Breast epithelium (tissue), 4 donors: Measurements from ENCODE around the gene OCA2. TPM values are rescaled to one million over a fixed set of nuclear protein-coding genes. Genes with fewer than 3 reads are reported as not detected.

Source experiments
- DNase-seq, 2 donors: peaks; one replicate each; pipeline ENCODE4 v3.0.0-alpha.2; 2019; ENCODE audit warnings: low spot score in 2 of 2
- H3K27ac ChIP-seq, 2 donors: fragments of 200-600 bp; sonication (generic) in 1 of 2; one replicate each; pipeline ENCODE4 v1.5.1; 2016 to 2019; ENCODE audit warnings: mild to moderate bottlenecking in 1 of 2
- H3K27me3 ChIP-seq, 2 donors: fragments of 200-600 bp; sonication (generic) in 1 of 2; one replicate each; pipeline versions ENCODE4 v1.5.1 to v1.6.0; 2017 to 2019; ENCODE audit warnings: control low read depth in 1 of 2, mild to moderate bottlenecking in 1 of 2
- H3K36me3 ChIP-seq: fragments of 200-600 bp; one replicate; pipeline ENCODE4 v1.5.1; 2019
- H3K4me1 ChIP-seq, 2 donors: fragments of 200-600 bp; sonication (generic); one replicate each; pipeline ENCODE4 v1.5.1; 2016 to 2019; ENCODE audit warnings: control low read depth in 1 of 2
- H3K4me3 ChIP-seq, 3 donors: fragments of 200-600 bp; sonication (generic); 1 replicate in 2 of 3; 2 replicates in 1 of 3; pipeline ENCODE4 v1.5.1; 2016 to 2019; ENCODE audit warnings: mild to moderate bottlenecking in 3 of 3, moderate library complexity in 2 of 3
- H3K9me3 ChIP-seq, 2 donors: fragments of 200-600 bp; sonication (generic) in 1 of 2; one replicate each; pipeline ENCODE4 v1.5.1; 2016 to 2019; ENCODE audit warnings: control low read depth in 1 of 2
- CTCF ChIP-seq, 3 donors: fragments of 450-650 bp; IDR thresholded peaks; one replicate each; pipeline ENCODE4 v1.5.1; 2016 to 2017; ENCODE audit warnings: antibody characterized with exemption in 3 of 3, mild to moderate bottlenecking in 3 of 3, moderate library complexity in 3 of 3
- POLR2A ChIP-seq: fragments of 450-650 bp; IDR thresholded peaks from one replicate; pipeline ENCODE4 v1.6.1; 2016; ENCODE audit warnings: antibody characterized with exemption, mild to moderate bottlenecking, moderate library complexity
- POLR2AphosphoS5 ChIP-seq, 3 donors: sonication (generic); formaldehyde crosslinking; IDR thresholded peaks; one replicate each; pipeline ENCODE4 v1.6.1; 2017; ENCODE audit warnings: antibody characterized with exemption in 3 of 3
- intact Hi-C: fragments of 100-400 bp; cut with DNase I; formaldehyde crosslinking; loops from one replicate; pipeline ENCODE4 v1.15.1; 2023; ENCODE audit warnings: low total_unique reads
- total RNA-seq, 3 donors: library from RNA; depleted of rRNA; stranded (reverse); fragments of >200 nt; gene quantifications; one replicate each; pipeline ENCODE4 v1.1.0, GENCODE V29; 2016

Gene OCA2
- total RNA-seq, 3 donors from 2014 or later: 0.59 to 0.80 (median 0.66) TPM

- H3K36me3 ChIP-seq: no peaks in the 10 kb centered on the region
- TF ChIP-seq POLR2A (no peak), CTCF (IDR thresholded peaks at IDR 0.05) (no peak), POLR2AphosphoS5 (IDR thresholded peaks at IDR 0.05) (no peak)
- no peaks in the 10 kb centered on the region for H3K9me3 ChIP-seq
- DNase-seq: no peak
- H3K27ac ChIP-seq: no peak overlapping the region
- H3K4me1 ChIP-seq: no peaks in the 10 kb centered on the region
- H3K27me3 ChIP-seq: no peaks in the 10 kb centered on the region
- intact Hi-C loops: loop anchor here (5.0 kb wide), 1 partner anchor 1403 kb away; no protein-coding TSS in a partner anchor
- H3K4me3 ChIP-seq: no peak overlapping the region
Observed at GRCh38 chr15:27989838-27990237, 109.3 kb downstream of the OCA2 start.

GRCh38 chr15:27989427-27989826 is 109.7 kb downstream of the OCA2 start:
- TF ChIP-seq CTCF (IDR thresholded peaks at IDR 0.05) (no peak), POLR2AphosphoS5 (IDR thresholded peaks at IDR 0.05) (no peak), POLR2A (no peak)
- DNase-seq: no peak
- Histone ChIP-seq H3K27ac (no peak overlapping the region), H3K4me1 (no peaks in the 10 kb centered on the region), H3K9me3 (no peaks in the 10 kb centered on the region), H3K27me3 (no peaks in the 10 kb centered on the region), H3K4me3 (no peak overlapping the region), H3K36me3 (no peaks in the 10 kb centered on the region)
- intact Hi-C loops: loop anchor here (5.0 kb wide), 1 partner anchor 1402 kb away; no protein-coding TSS in a partner anchor

GRCh38 chr15:27985099-27985498 is 114.0 kb downstream of the OCA2 start:
- Histone ChIP-seq H3K4me3 (no peak overlapping the region), H3K9me3 (no peaks in the 10 kb centered on the region), H3K27ac (no peak overlapping the region), H3K27me3 (no peaks in the 10 kb centered on the region), H3K4me1 (no peaks in the 10 kb centered on the region), H3K36me3 (no peaks in the 10 kb centered on the region)
- intact Hi-C loops: loop anchor here (5.0 kb wide), 1 partner anchor 1398 kb away; no protein-coding TSS in a partner anchor
- no peak for TF ChIP-seq POLR2AphosphoS5 (IDR thresholded peaks at IDR 0.05)
- TF ChIP-seq POLR2A: no peak
- TF ChIP-seq CTCF (IDR thresholded peaks at IDR 0.05): no peak
- no peak for DNase-seq

- Histone ChIP-seq H3K36me3 (no peaks in the 10 kb centered on the region), H3K4me3 (no peak overlapping the region), H3K27me3 (no peaks in the 10 kb centered on the region), H3K9me3 (no peaks in the 10 kb centered on the region), H3K27ac (no peak overlapping the region), H3K4me1 (no peaks in the 10 kb centered on the region)
- DNase-seq: no peak
- TF ChIP-seq CTCF (IDR thresholded peaks at IDR 0.05) (no peak), POLR2AphosphoS5 (IDR thresholded peaks at IDR 0.05) (no peak), POLR2A (no peak)
- intact Hi-C loops: no loop called here
Observed at GRCh38 chr15:27983496-27983895, 115.6 kb downstream of the OCA2 start.

- Histone ChIP-seq H3K9me3 (no peaks in the 10 kb centered on the region), H3K4me1 (no peaks in the 10 kb centered on the region), H3K36me3 (no peaks in the 10 kb centered on the region), H3K4me3 (no peak overlapping the region), H3K27me3 (no peaks in the 10 kb centered on the region), H3K27ac (no peak overlapping the region)
- DNase-seq: no peak
- TF ChIP-seq POLR2A (no peak), CTCF (IDR thresholded peaks at IDR 0.05) (no peak), POLR2AphosphoS5 (IDR thresholded peaks at IDR 0.05) (no peak)
- intact Hi-C loops: no loop called here
Observed at GRCh38 chr15:27977696-27978095, 121.4 kb downstream of the OCA2 start.
